ENCODE data around the gene MYLK4. TPM values are rescaled to one million over a fixed set of nuclear protein-coding genes. Genes with fewer than 3 reads are reported as not detected.

MYLK4 gene
- total RNA-seq, 2 donors from 2014 or later = 0.68 to 2.0 TPM

GRCh38 chr6:2666906-2667575 is 83.7 kb downstream of the MYLK4 start:
- Histone ChIP-seq H3K36me3 (no peaks in the 10 kb centered on the region), H3K4me1 (ENCODE audit: control insufficient read depth in 1 of 2, low read depth in 2 of 2) (peaks cover 5 to 22% of the 10 kb centered on the region in 2 donors), H3K27ac (no peak overlapping the region), H3K4me3 (no peak overlapping the region), H3K9me3 (no peaks in the 10 kb centered on the region), H3K27me3 (replicated peaks; ENCODE audit: insufficient read depth) (no peaks in the 10 kb centered on the region)
- no peak for DNase-seq (ENCODE audit: low spot score)
- TF ChIP-seq CTCF (IDR thresholded peaks at IDR 0.05) = no peak
- no peak for ATAC-seq (ENCODE audit: insufficient number of reproducible peaks, low FRiP score, low read depth)

DNA sequence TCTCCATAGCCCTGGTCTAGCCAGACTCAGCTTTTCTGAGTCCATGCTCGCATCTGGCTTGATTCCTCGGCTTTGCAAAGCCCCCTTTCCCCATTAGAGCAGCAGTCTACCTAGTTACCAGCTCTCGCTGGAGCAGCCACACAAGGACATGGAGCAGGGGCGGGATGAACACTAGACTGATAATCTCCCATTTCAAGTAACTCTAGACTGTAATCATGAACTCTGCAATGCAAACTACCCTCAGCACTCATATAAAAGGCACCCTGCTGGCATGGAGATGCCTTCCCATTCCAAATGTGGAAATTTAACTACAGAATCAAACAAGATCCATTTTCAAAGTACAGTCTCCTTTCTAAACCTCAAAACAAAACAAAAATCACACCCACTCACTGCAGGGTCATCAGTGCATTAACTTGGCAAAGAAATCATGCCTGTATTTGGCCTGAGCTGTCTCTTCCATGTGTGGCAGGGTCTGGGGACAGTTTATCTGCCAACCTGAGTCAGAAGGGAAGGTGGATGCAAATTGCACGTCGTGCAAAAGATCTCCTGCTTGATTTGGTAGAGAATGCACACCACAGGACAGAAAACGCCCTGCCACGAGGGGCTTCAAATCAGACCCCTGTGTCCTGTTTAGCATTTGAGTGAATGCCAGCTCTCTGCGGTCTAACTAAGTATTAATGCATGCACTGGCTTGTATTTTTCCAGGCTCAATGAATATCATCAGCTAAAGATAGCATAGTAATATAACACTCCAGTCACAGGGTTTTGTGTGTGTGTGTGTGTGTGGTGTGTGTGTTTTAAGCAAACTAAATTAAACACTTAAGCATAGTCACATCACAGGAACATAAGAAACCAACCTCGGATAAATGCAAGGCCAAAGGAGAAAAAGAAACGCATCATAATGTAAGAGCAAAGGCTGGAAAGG is 85.3 kb downstream of the MYLK4 start:
- Histone ChIP-seq H3K9me3 (no peaks in the 10 kb centered on the region), H3K4me3 (no peak overlapping the region), H3K36me3 (no peaks in the 10 kb centered on the region), H3K27ac (no peak overlapping the region), H3K4me1 (ENCODE audit: control insufficient read depth in 1 of 2, low read depth in 2 of 2) (peaks cover 5 to 22% of the 10 kb centered on the region in 2 donors), H3K27me3 (replicated peaks; ENCODE audit: insufficient read depth) (no peaks in the 10 kb centered on the region)
- ATAC-seq (ENCODE audit: insufficient number of reproducible peaks, low FRiP score, low read depth) (no peak), DNase-seq (ENCODE audit: low spot score) (no peak)
- no peak for TF ChIP-seq CTCF (IDR thresholded peaks at IDR 0.05)

- ATAC-seq (ENCODE audit: insufficient number of reproducible peaks, low FRiP score, low read depth) (no peak), DNase-seq (ENCODE audit: low spot score) (no peak)
- Histone ChIP-seq H3K9me3 (no peaks in the 10 kb centered on the region), H3K36me3 (no peaks in the 10 kb centered on the region), H3K27me3 (replicated peaks; ENCODE audit: insufficient read depth) (no peaks in the 10 kb centered on the region), H3K4me1 (ENCODE audit: control insufficient read depth in 1 of 2, low read depth in 2 of 2) (peaks cover 0 to 9% of the 10 kb centered on the region in 2 donors), H3K27ac (no peak overlapping the region), H3K4me3 (no peak overlapping the region)
- TF ChIP-seq CTCF (IDR thresholded peaks at IDR 0.05) = no peak
These were observed 87.6 kb downstream of the MYLK4 start for GRCh38 chr6:2663123-2663522.

DNA sequence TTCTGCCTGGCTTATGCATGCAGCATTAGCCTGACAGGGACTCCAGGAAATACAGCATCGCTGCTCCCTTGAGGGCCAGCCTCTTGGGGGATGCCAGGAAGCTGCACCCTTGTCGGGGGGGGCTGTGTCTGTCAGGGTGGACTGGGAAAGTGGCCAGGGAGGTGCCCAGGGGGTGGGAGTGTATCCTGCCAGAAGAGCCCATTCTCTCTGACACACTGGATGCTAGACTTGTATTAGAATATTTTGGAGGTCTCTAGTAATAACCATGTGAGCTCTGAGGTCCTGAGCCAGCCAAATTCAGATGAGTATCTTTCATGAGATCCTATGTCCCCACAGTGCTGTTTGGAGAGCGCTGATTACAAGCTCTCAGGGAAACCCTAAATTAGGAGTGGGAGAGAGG is 89.1 kb downstream of the MYLK4 start:
- Histone ChIP-seq H3K27ac (no peak overlapping the region), H3K4me1 (ENCODE audit: control insufficient read depth in 1 of 2, low read depth in 2 of 2) (peaks cover 3 to 16% of the 10 kb centered on the region in 2 donors), H3K4me3 (no peak overlapping the region), H3K36me3 (no peaks in the 10 kb centered on the region), H3K9me3 (no peaks in the 10 kb centered on the region), H3K27me3 (replicated peaks; ENCODE audit: insufficient read depth) (no peaks in the 10 kb centered on the region)
- TF ChIP-seq CTCF (IDR thresholded peaks at IDR 0.05) = no peak
- ATAC-seq (ENCODE audit: insufficient number of reproducible peaks, low FRiP score, low read depth) (no peak), DNase-seq (ENCODE audit: low spot score) (no peak)

GRCh38 chr6:2659882-2660281 is 90.8 kb downstream of the MYLK4 start:
- TF ChIP-seq CTCF (IDR thresholded peaks at IDR 0.05) = no peak
- no peak overlapping the region for H3K27ac ChIP-seq
- H3K36me3 ChIP-seq = no peaks in the 10 kb centered on the region
- DNase-seq (ENCODE audit: low spot score) (no peak), ATAC-seq (ENCODE audit: insufficient number of reproducible peaks, low FRiP score, low read depth) (no peak)
- H3K9me3 ChIP-seq = no peaks in the 10 kb centered on the region
- H3K27me3 ChIP-seq (replicated peaks; ENCODE audit: insufficient read depth) = no peaks in the 10 kb centered on the region
- no peak overlapping the region for H3K4me3 ChIP-seq
- peaks cover 3 to 6% of the 10 kb centered on the region in 2 donors for H3K4me1 ChIP-seq (ENCODE audit: control insufficient read depth in 1 of 2, low read depth in 2 of 2)
